Adipocyte (in vitro differentiated cells): ENCODE results near the gene GNB1L.
A peak's percentile ranks its signal among the peaks of the same experiment; 100 is the strongest.

Experiments used
- DNase-seq: peaks from one replicate; pipeline ENCODE4 v3.0.0-alpha.2; 2015; ENCODE audit warnings: low read depth
- H3K27me3 ChIP-seq: replicated peaks from 2 replicates; pipeline ENCODE4 v1.7.0; 2013; ENCODE audit warnings: mild to moderate bottlenecking, low read length, moderate library complexity; ENCODE audit not compliant: control insufficient read depth, insufficient read depth
- H3K36me3 ChIP-seq: 2 replicates; pipeline ENCODE4 v1.7.0; 2013; ENCODE audit warnings: low read length, mild to moderate bottlenecking, moderate library complexity; ENCODE audit not compliant: control insufficient read depth, insufficient read depth, severe bottlenecking
- H3K4me1 ChIP-seq: 2 replicates; pipeline ENCODE4 v1.7.0; 2013; ENCODE audit warnings: mild to moderate bottlenecking, low read length, moderate library complexity; ENCODE audit not compliant: control insufficient read depth, insufficient read depth
- H3K4me3 ChIP-seq: 2 replicates; pipeline ENCODE4 v1.7.0; 2013; ENCODE audit warnings: mild to moderate bottlenecking, low read length, moderate library complexity
- H3K9ac ChIP-seq: 2 replicates; pipeline ENCODE4 v1.7.0; 2013; ENCODE audit warnings: mild to moderate bottlenecking, low read length, moderate library complexity
- H3K9me3 ChIP-seq: 2 replicates; pipeline ENCODE4 v1.7.0; 2013; ENCODE audit warnings: mild to moderate bottlenecking, low read length, moderate library complexity; ENCODE audit not compliant: control insufficient read depth

The GNB1L gene, protein sequence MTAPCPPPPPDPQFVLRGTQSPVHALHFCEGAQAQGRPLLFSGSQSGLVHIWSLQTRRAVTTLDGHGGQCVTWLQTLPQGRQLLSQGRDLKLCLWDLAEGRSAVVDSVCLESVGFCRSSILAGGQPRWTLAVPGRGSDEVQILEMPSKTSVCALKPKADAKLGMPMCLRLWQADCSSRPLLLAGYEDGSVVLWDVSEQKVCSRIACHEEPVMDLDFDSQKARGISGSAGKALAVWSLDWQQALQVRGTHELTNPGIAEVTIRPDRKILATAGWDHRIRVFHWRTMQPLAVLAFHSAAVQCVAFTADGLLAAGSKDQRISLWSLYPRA

DNA sequence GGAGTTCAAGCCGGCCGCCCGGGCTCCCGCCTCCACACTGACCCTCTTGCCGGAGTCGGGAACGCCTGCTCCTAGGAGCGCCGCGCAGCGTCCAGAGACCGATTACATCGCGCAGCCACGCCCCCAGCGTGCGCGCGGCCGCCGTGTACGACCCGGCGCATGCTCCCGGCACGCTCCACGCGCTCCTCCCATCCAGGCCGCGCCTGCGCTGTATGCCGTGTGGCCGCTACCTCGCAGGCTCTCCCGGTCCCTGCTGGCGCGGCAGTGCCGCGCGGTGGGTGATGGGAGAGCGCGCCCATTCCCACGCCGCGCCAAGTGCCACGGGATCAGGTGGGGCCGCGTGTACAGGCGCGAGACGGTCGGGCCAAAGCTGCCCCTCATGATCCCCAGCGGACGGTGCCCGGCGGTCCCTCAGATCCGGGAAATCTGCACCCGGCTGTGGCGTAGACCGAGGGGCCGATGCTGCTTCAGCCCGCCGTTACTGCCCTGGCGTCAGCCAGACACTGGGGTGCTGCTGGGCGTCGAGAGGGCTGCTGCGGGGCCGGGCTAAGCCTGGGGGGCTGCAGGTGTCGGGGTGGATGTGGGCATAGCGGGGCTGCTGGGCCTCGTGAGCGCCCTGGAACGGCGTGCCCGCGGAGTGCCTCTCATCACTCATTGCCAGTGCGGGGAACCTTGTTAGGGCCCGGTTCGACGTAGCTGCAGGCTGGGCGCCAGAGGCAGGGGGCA is at the start of gene GNB1L, which contains the start of gene RTL10:
Gene GNB1L (minus strand): TSS at position 97 of the 726 bp plus-strand sequence. CDS start 33,519 bp downstream, outside the sequence.
Gene RTL10 (minus strand): TSS at position 97 of the 726 bp plus-strand sequence. CDS start 2,613 bp downstream, outside the sequence.
- no peaks in the 10 kb centered on the region for H3K27me3 ChIP-seq
- H3K4me3 ChIP-seq, result peak within 1 kb of the TSS; percentile 96
- DNase-seq, result peak; percentile 100
- H3K9me3 ChIP-seq, result no peaks in the 10 kb centered on the region
- H3K4me1 ChIP-seq, result peaks cover 26% of the 10 kb centered on the region
- peak within 1 kb of the TSS; percentile 97 for H3K9ac ChIP-seq
- H3K36me3 ChIP-seq, result peaks cover 23% of the 10 kb centered on the region

GRCh38 chr22:19904174-19904856 is 49.6 kb upstream of the GNB1L start:
- Histone ChIP-seq H3K4me3 (no peak overlapping the region), H3K27me3 (no peaks in the 10 kb centered on the region), H3K9ac (no peak overlapping the region), H3K9me3 (no peaks in the 10 kb centered on the region), H3K36me3 (peaks cover 14% of the 10 kb centered on the region), H3K4me1 (no peaks in the 10 kb centered on the region)
- DNase-seq, result no peak

DNA sequence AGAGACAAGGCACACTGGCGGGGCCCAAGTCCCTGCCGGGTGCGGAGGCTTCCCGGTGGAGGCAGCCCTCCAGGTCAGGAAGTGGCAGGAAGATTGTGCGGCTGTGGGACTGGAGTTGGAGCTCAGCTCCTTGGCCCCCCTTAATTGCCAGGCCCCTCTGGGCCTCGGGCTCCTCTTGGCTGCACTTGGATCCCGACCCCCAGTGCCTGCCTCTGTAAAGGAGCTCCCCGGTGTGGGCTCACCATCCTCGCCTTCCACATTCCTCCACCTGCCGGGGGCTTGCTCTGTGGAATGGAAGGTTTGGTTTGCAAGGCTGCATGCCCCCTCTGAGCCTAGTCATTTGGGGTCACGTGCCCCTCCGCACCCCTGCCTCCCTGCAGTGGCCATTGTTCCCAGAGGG is 48.8 kb upstream of the GNB1L start:
- no peak overlapping the region for H3K9ac ChIP-seq
- no peaks in the 10 kb centered on the region for H3K4me1 ChIP-seq
- DNase-seq, result no peak
- no peak overlapping the region for H3K4me3 ChIP-seq
- H3K27me3 ChIP-seq, result no peaks in the 10 kb centered on the region
- no peaks in the 10 kb centered on the region for H3K9me3 ChIP-seq
- H3K36me3 ChIP-seq, result peaks cover 19% of the 10 kb centered on the region

DNA sequence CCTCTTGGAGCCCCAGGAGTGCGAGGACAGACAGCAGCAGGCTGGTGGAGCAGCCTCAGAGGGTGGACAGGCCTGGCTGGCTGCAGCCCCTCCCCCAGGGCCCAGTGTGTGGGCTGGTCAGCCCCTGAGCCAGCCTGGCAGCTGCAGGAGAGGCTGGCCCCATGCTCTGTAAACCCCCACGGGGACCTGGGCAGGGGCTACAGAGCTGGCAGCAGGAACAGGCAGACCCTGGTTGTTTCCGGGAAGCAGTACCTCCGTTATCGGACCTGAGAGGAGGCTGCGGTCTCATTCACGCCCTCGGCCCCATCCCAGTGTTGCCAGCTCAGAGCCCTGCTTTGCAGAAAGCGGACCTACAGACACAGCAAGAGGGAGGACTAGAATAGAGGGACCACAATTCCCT is 48.4 kb upstream of the GNB1L start:
- Histone ChIP-seq H3K9ac (no peak overlapping the region), H3K36me3 (peaks cover 14% of the 10 kb centered on the region), H3K9me3 (no peaks in the 10 kb centered on the region), H3K4me1 (no peaks in the 10 kb centered on the region), H3K27me3 (no peaks in the 10 kb centered on the region), H3K4me3 (no peak overlapping the region)
- no peak for DNase-seq

GRCh38 chr22:19902245-19902715 is 47.6 kb upstream of the GNB1L start:
- H3K9me3 ChIP-seq, result no peaks in the 10 kb centered on the region
- no peak for DNase-seq
- peaks cover 15% of the 10 kb centered on the region for H3K36me3 ChIP-seq
- no peaks in the 10 kb centered on the region for H3K4me1 ChIP-seq
- no peaks in the 10 kb centered on the region for H3K27me3 ChIP-seq
- H3K9ac ChIP-seq, result no peak overlapping the region
- H3K4me3 ChIP-seq, result no peak overlapping the region

DNA sequence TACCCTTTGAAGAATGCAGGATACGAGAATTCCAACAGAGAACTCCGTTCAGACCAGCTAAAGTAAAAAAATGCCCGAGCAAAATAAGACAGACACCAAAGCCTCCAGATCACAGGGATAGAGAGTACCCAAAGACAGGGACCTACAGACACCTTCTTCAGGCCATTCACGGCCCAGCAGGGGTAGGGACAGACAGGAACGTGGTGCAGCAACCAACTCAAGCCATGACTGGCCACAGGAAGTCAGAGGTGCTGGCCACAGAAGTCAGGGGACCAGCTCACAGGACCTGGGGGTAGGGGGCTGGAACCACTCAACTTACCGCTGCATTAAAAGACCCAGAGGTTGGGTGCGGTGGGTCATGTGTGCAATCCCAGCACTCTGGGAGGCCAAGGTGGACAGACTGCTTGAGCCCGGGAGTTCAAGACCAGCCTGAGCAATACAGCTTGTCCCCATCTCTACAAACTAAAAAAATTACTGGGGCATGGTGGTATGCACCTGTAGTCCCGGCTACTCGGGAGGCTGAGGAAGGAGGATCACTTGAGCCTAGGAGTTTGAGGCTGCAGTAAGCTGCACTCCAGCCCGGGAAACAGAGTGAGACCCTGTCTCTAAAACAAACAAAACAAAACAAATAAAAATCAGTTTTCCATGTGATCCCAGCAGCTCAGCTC is 47.0 kb upstream of the GNB1L start:
- no peaks in the 10 kb centered on the region for H3K27me3 ChIP-seq
- H3K36me3 ChIP-seq, result peaks cover 15% of the 10 kb centered on the region
- H3K4me1 ChIP-seq, result no peaks in the 10 kb centered on the region
- H3K4me3 ChIP-seq, result no peak overlapping the region
- no peak for DNase-seq
- H3K9me3 ChIP-seq, result no peaks in the 10 kb centered on the region
- H3K9ac ChIP-seq, result no peak overlapping the region

DNA sequence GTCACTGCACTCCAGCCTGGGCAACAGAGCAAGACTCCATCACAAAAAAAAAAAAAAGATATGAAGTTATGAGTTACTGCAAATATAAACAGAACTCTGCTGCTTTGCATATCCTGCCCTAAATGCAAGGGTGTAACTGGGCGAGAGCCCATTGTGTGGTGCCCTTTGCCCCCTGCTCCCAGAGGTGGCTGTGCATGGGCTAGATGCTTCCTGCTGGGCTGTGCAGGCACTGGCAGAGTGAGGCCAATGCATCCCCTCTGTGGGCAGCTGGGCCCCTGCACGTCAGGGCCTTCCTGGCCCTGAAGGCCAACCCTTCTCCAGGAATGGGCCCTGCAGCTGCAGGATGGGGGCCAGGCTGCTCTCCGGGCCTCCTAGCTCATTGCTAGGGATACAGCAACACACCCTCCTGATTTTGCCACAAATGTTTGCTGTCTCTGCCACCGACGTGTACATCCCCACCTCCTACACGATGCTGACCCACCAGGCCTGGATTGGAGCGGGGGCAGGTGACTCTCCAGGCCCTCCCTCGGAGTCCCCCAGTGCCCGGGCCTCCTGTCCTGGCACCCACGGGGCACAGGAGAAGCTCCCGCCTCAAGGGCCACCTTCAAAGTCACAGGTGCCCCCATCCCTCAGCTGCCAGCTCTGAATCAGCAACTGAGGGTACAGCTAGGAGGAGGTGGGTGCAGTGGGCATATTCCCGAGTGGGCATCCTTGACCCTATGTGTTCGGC is 46.2 kb upstream of the GNB1L start:
- Histone ChIP-seq H3K4me3 (no peak overlapping the region), H3K9me3 (no peaks in the 10 kb centered on the region)

GRCh38 chr22:19898831-19899567 is 44.3 kb upstream of the GNB1L start:
- Histone ChIP-seq H3K4me3 (no peak overlapping the region), H3K27me3 (no peaks in the 10 kb centered on the region), H3K9me3 (no peaks in the 10 kb centered on the region), H3K4me1 (no peaks in the 10 kb centered on the region), H3K36me3 (peaks cover 16% of the 10 kb centered on the region), H3K9ac (no peak overlapping the region)
- DNase-seq, result no peak

More for the DNA sequence above, 46.2 kb upstream of the GNB1L start:
- Histone ChIP-seq H3K9ac (no peak overlapping the region), H3K4me1 (no peaks in the 10 kb centered on the region), H3K27me3 (no peaks in the 10 kb centered on the region), H3K36me3 (peaks cover 15% of the 10 kb centered on the region)
- DNase-seq, result no peak

DNA sequence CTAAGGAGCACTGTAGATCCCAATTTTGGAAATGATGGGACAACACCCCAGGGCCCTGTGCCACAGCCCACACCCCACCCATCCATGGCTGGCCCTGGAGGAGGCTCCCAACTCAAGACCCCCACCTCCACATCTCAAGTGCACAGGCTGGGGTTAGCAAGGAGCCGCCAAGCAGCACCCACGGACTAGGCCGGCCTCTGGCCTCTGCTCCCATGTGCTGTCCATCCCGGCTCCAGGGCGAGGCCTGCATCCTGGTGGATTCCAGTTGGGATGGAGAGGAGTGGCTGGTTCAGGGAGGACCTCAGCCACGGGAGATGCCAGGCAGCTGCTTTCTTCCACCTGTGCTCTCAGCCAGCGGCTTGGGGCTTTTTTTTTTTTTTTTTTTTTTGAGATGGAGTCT is 43.5 kb upstream of the GNB1L start:
- Histone ChIP-seq H3K4me1 (no peaks in the 10 kb centered on the region), H3K36me3 (peaks cover 19% of the 10 kb centered on the region), H3K4me3 (no peak overlapping the region), H3K9me3 (no peaks in the 10 kb centered on the region), H3K9ac (no peak overlapping the region), H3K27me3 (no peaks in the 10 kb centered on the region)
- no peak for DNase-seq

- H3K4me1 ChIP-seq, result no peaks in the 10 kb centered on the region
- no peaks in the 10 kb centered on the region for H3K9me3 ChIP-seq
- peaks cover 19% of the 10 kb centered on the region for H3K36me3 ChIP-seq
- H3K27me3 ChIP-seq, result no peaks in the 10 kb centered on the region
- H3K9ac ChIP-seq, result no peak overlapping the region
- no peak overlapping the region for H3K4me3 ChIP-seq
- DNase-seq, result no peak
These were observed 43.1 kb upstream of the GNB1L start for GRCh38 chr22:19897726-19898125.
